Measurements from ENCODE around the gene SLC9A9. TPM values are rescaled to one million over a fixed set of nuclear protein-coding genes. Genes with fewer than 3 reads are reported as not detected.

SLC9A9 gene
- total RNA-seq, 1 experiment from 2014 or later, result not detected

DNA sequence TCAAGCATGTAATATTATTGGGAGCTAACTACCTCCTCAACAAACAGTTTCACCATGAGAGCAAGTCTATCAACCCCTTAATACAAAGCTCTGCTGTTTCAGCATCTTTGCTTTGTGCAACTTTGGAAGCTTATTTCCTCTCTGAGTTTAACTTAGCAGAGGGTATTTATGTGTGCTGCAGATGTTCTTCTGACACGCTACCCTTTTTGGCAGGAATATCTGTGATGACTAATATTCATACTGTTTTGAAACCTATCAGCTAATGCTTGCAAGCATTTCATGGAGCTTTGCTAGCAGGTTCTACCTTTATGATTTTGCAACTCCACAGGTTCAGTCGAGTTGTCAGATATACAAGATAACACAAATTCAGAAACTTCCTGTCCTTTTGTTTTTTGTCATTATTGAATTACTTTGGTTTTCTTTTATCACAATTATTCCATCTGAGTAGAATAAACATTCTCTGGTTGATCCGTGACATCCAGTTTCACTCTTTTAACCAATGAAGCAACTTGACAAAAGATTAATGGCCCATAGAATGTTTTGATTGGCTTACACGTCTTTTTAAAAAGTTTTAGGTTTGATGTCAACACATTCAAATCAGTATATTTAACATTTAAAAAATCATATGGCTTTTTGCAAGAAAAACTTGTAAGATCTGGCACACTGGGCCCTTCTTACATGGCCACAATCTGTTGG is 1.7 kb upstream of the SLC9A9 start:
- H3K27me3 ChIP-seq (replicated peaks; ENCODE audit: control insufficient read depth, insufficient read depth, low read length), result no peaks in the 10 kb centered on the region; the same call in 1 of the 2 replicates
- H3K9me3 ChIP-seq, result no peaks in the 10 kb centered on the region
- intact Hi-C loops (cut with micrococcal nuclease; ENCODE audit: unreplicated experiment), result no loop called here
- Mint-ChIP-seq H3K27ac (ENCODE audit: unreplicated experiment) (no peak overlapping the region), H3K9me3 (ENCODE audit: unreplicated experiment) (no peaks in the 10 kb centered on the region), H3K27me3 (ENCODE audit: insufficient read depth, unreplicated experiment) (peaks cover 6% of the 10 kb centered on the region), H3K4me1 (ENCODE audit: low read depth, unreplicated experiment) (no peaks in the 10 kb centered on the region), H3K36me3 (ENCODE audit: insufficient read depth, unreplicated experiment) (no peaks in the 10 kb centered on the region), H3K4me3 (ENCODE audit: unreplicated experiment) (no peak overlapping the region)
- TF ChIP-seq, protein P1, sequence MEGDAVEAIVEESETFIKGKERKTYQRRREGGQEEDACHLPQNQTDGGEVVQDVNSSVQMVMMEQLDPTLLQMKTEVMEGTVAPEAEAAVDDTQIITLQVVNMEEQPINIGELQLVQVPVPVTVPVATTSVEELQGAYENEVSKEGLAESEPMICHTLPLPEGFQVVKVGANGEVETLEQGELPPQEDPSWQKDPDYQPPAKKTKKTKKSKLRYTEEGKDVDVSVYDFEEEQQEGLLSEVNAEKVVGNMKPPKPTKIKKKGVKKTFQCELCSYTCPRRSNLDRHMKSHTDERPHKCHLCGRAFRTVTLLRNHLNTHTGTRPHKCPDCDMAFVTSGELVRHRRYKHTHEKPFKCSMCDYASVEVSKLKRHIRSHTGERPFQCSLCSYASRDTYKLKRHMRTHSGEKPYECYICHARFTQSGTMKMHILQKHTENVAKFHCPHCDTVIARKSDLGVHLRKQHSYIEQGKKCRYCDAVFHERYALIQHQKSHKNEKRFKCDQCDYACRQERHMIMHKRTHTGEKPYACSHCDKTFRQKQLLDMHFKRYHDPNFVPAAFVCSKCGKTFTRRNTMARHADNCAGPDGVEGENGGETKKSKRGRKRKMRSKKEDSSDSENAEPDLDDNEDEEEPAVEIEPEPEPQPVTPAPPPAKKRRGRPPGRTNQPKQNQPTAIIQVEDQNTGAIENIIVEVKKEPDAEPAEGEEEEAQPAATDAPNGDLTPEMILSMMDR (IDR thresholded peaks at IDR 0.05; ENCODE audit: insufficient read depth in 1 of 2, low read depth in 1 of 2, low read length in 1 of 2, severe bottlenecking in 1 of 2, unreplicated experiment in 1 of 2), result no peak
- CTCF ChIA-PET, result no interaction called here
- BruUV-seq (replicated peaks), result no TSS peak
- DNase-seq, result no peak
- peaks cover 12% of the 10 kb centered on the region for H3K4me1 ChIP-seq
- H3K4me3 ChIP-seq (ENCODE audit: low read depth, low read length), result no peak overlapping the region
- H3K36me3 ChIP-seq (ENCODE audit: control insufficient read depth, insufficient read depth, low read length), result no peaks in the 10 kb centered on the region
- POLR2A ChIA-PET, result no interaction called here

DNA sequence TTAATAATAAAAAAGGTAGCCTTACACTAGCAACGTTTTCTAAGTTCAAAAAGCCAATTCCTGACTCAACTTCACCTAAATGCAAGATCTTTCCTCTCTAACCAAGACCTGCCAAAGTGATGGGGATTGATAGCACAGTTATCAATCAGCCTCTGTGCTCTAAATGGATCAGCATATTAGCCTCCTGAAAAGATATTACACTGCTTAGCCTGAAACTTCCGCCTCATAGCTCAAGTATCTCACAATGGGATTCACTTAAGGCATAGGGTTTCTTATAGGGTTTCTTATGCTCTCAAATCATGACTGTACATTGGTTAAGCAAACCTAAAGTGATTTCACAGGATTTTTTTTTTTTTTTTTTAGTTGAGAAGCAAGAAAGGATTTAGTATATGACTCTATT is 436 bp upstream of the SLC9A9 start:
- Histone ChIP-seq H3K4me1 (peaks cover 12% of the 10 kb centered on the region), H3K27me3 (replicated peaks; ENCODE audit: control insufficient read depth, insufficient read depth, low read length) (no peaks in the 10 kb centered on the region; the same call in 1 of the 2 replicates), H3K9me3 (no peaks in the 10 kb centered on the region), H3K36me3 (ENCODE audit: control insufficient read depth, insufficient read depth, low read length) (no peaks in the 10 kb centered on the region), H3K4me3 (ENCODE audit: low read depth, low read length) (no peak overlapping the region)
- BruUV-seq (replicated peaks), result no TSS peak
- DNase-seq, result no peak
- TF ChIP-seq, protein P1 (IDR thresholded peaks at IDR 0.05; ENCODE audit: insufficient read depth in 1 of 2, low read depth in 1 of 2, low read length in 1 of 2, severe bottlenecking in 1 of 2, unreplicated experiment in 1 of 2), result no peak
- Mint-ChIP-seq H3K4me3 (ENCODE audit: unreplicated experiment) (peak overlapping the region; percentile 66), H3K9me3 (ENCODE audit: unreplicated experiment) (no peaks in the 10 kb centered on the region), H3K27me3 (ENCODE audit: insufficient read depth, unreplicated experiment) (peaks cover 9% of the 10 kb centered on the region), H3K36me3 (ENCODE audit: insufficient read depth, unreplicated experiment) (no peaks in the 10 kb centered on the region), H3K4me1 (ENCODE audit: low read depth, unreplicated experiment) (no peaks in the 10 kb centered on the region), H3K27ac (ENCODE audit: unreplicated experiment) (no peak overlapping the region)
- intact Hi-C loops (cut with micrococcal nuclease; ENCODE audit: unreplicated experiment), result no loop called here
- ChIA-PET POLR2A (no interaction called here), CTCF (interaction anchor here (0.6 kb wide), 1 partner anchor 184 kb away, joined by 4 read pairs; no protein-coding TSS in a partner anchor)

DNA sequence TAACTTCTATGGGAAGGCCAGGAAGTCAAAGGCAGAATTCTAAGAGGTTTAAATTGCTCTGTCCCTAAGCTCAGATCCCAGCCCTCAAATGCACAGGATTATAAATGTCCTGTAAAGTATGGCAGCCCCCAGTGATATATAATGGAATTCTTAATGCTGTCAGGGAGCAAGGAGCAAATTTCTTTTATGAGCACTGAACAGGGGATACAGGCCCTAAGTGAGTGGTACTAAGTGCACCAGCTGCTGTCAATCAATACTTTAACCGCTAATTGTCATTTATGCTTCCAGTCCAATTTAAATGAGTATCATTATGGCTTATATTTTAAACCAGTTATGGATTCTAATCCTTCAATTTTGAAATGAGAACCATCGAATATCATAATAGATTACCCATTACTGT is 4.7 kb downstream of the SLC9A9 start:
- TF ChIP-seq, protein P1 (IDR thresholded peaks at IDR 0.05; ENCODE audit: insufficient read depth in 1 of 2, low read depth in 1 of 2, low read length in 1 of 2, severe bottlenecking in 1 of 2, unreplicated experiment in 1 of 2), result no peak
- Mint-ChIP-seq H3K9me3 (ENCODE audit: unreplicated experiment) (no peaks in the 10 kb centered on the region), H3K4me3 (ENCODE audit: unreplicated experiment) (no peak overlapping the region), H3K27me3 (ENCODE audit: insufficient read depth, unreplicated experiment) (peaks cover 17% of the 10 kb centered on the region), H3K27ac (ENCODE audit: unreplicated experiment) (no peak overlapping the region), H3K36me3 (ENCODE audit: insufficient read depth, unreplicated experiment) (no peaks in the 10 kb centered on the region), H3K4me1 (ENCODE audit: low read depth, unreplicated experiment) (no peaks in the 10 kb centered on the region)
- ChIA-PET CTCF (no interaction called here), POLR2A (no interaction called here)
- BruUV-seq (replicated peaks), result no TSS peak
- no peaks in the 10 kb centered on the region for H3K36me3 ChIP-seq (ENCODE audit: control insufficient read depth, insufficient read depth, low read length)
- no peaks in the 10 kb centered on the region for H3K9me3 ChIP-seq
- H3K27me3 ChIP-seq (replicated peaks; ENCODE audit: control insufficient read depth, insufficient read depth, low read length), result no peaks in the 10 kb centered on the region; the same call in 1 of the 2 replicates
- H3K4me1 ChIP-seq, result peaks cover 10% of the 10 kb centered on the region
- no peak overlapping the region for H3K4me3 ChIP-seq (ENCODE audit: low read depth, low read length)
- no peak for DNase-seq
- intact Hi-C loops (cut with micrococcal nuclease; ENCODE audit: unreplicated experiment), result no loop called here
